Right lobe of liver (tissue), 6 donors: ENCODE data around the gene BCR. TPM values are rescaled to one million over a fixed set of nuclear protein-coding genes. Genes with fewer than 3 reads are reported as not detected.
A peak's percentile ranks its signal among the peaks of the same experiment; 100 is the strongest.

Source experiments
- ATAC-seq, 4 donors: fragments of 200-7000 bp; cut with Tn5 transposase; one replicate each; pipeline ENCODE4 v1.9.1; 2020; ENCODE audit warnings: mild to moderate bottlenecking in 4 of 4, moderate library complexity in 4 of 4
- DNase-seq, 3 donors: peaks; one replicate each; pipeline ENCODE4 v3.0.0-alpha.2; 2020
- H3K27ac ChIP-seq, 3 donors: fragments of 200-600 bp; one replicate each; pipeline ENCODE4 v1.8.0; 2022
- H3K27me3 ChIP-seq, 2 donors: fragments of 200-600 bp; one replicate each; pipeline ENCODE4 v1.8.0; 2022
- H3K36me3 ChIP-seq, 4 donors: fragments of 200-600 bp; sonication (generic) in 1 of 4; one replicate each; pipeline versions ENCODE4 v1.5.1 to v1.8.0; 2017 to 2022; ENCODE audit warnings: control low read depth in 1 of 4
- H3K4me1 ChIP-seq, 4 donors: fragments of 200-600 bp; sonication (generic) in 1 of 4; one replicate each; pipeline versions ENCODE4 v1.5.1 to v1.8.0; 2017 to 2022; ENCODE audit warnings: control low read depth in 1 of 4
- H3K4me3 ChIP-seq, 3 donors: fragments of 200-600 bp; one replicate each; pipeline ENCODE4 v1.8.0; 2022
- H3K9me3 ChIP-seq, 4 donors: fragments of 200-600 bp; sonication (generic) in 1 of 4; one replicate each; pipeline versions ENCODE4 v1.5.1 to v1.8.0; 2017 to 2022; ENCODE audit warnings: control low read depth in 1 of 4
- POLR2A ChIP-seq: fragments of 450-650 bp; IDR thresholded peaks from one replicate; pipeline ENCODE4 v1.6.1; 2017; ENCODE audit warnings: antibody characterized with exemption, mild to moderate bottlenecking
- WGBS: methylation state at CpG from one replicate; pipeline ENCODE4 v1.1.6; 2018; ENCODE audit warnings: low coverage, low lambda C conversion rate; ENCODE audit not compliant: insufficient coverage; ENCODE audit errors: missing lambda C conversion rate; 5-methylcytosine and 5-hydroxymethylcytosine counted together
- intact Hi-C, 2 donors: fragments of 100-400 bp; cut with DNase I; formaldehyde crosslinking; loops; one replicate each; pipeline versions ENCODE4 v1.11.2 to v1.14.1; 2022
- total RNA-seq, 6 experiments: library from RNA; depleted of rRNA in 2 of 6; stranded (reverse); fragments of >200 nt in 2 of 6; fragmentation: NEBNext Ultra II Directional in 3 of 6; extraction: Animal tissue kit (Norgen Biotek cat#: 25700) in 3 of 6; gene quantifications; one replicate each; pipeline versions ENCODE4 v1.1.0 to v1.2.4, GENCODE V29; 2016 to 2023
- TF ChIP-seq, protein P1 (sequence below), 4 donors: fragments of 200-600 bp in 3 of 4; fragments of 450-650 bp in 1 of 4; IDR thresholded peaks; one replicate each; pipeline versions ENCODE4 v1.5.1 to v1.8.0; 2016 to 2022; ENCODE audit warnings: antibody characterized with exemption in 4 of 4, mild to moderate bottlenecking in 2 of 4
- donor health status: DM: no; HTN: yes; CAD: no.
- donor health status: DM: no; HTN: no; CAD: no.
- donor health status: DM: no; HTN: no; CAD: no.
- donor health status: DM: no; HTN: yes; CAD: no.
- donor health status: DM: no; HTN: yes; CAD: no.

The BCR gene
- total RNA-seq, 6 experiments from 2014 or later = 22.7 to 28.8 (median 24.3) TPM

DNA sequence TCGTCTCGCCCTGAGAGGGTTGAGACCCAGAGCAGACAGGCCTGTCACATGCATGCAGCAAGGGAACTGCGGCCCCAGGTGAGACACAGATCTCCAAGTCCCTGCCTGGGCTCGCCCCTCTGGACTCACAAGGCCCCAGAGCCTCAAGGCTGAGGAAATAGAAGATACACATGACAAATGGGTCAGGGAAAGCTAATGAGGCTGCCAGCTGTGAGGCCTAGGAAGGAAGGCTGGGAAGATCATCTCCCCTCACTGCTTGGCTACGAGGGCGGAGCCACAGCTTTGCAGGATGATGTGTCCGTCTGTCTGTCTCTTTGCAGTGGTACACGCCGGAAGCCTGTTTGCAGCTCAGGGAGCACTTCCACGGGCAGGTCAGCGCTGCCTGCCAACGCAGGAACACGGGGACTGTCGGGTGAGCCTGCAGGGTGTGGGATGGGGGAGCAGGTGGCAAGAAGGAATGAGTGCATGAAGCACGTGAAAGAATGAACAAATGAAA lies 30.5 kb upstream of the BCR start:
- H3K36me3 ChIP-seq = no peaks in the 10 kb centered on the region
- H3K4me3 ChIP-seq = no peak overlapping the region
- H3K9me3 ChIP-seq = no peaks in the 10 kb centered on the region
- WGBS = 91% methylated on average over 7 of the region's 15 CpGs
- no peak for TF ChIP-seq POLR2A
- TF ChIP-seq, protein P1, sequence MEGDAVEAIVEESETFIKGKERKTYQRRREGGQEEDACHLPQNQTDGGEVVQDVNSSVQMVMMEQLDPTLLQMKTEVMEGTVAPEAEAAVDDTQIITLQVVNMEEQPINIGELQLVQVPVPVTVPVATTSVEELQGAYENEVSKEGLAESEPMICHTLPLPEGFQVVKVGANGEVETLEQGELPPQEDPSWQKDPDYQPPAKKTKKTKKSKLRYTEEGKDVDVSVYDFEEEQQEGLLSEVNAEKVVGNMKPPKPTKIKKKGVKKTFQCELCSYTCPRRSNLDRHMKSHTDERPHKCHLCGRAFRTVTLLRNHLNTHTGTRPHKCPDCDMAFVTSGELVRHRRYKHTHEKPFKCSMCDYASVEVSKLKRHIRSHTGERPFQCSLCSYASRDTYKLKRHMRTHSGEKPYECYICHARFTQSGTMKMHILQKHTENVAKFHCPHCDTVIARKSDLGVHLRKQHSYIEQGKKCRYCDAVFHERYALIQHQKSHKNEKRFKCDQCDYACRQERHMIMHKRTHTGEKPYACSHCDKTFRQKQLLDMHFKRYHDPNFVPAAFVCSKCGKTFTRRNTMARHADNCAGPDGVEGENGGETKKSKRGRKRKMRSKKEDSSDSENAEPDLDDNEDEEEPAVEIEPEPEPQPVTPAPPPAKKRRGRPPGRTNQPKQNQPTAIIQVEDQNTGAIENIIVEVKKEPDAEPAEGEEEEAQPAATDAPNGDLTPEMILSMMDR (IDR thresholded peaks at IDR 0.05) = no peak
- DNase-seq = no peak
- no peak for ATAC-seq
- peaks cover 0 to 21% (median 7%) of the 10 kb centered on the region in 4 donors for H3K4me1 ChIP-seq
- no peak overlapping the region for H3K27ac ChIP-seq
- intact Hi-C loops = no loop called here
- no peaks in the 10 kb centered on the region for H3K27me3 ChIP-seq

DNA sequence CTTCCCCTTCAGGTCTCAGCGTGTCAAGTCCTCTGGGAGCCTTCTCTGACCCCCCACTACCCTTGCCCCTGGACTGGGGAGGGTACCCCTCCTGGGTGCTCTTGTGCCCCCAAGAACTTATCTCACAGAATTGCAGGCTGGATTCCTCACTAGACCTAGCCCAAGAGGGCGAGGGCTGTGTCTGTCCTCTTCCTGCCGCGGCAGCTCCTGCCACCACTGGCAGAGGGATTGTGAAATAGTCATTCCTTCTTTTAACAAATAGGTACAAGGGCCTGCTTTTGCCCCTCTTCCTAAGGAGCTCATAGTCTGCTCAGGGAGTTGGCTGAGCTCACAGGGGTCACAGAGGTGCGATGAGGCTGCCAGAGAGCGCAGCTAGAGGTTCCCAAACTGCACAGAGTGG lies 29.5 kb upstream of the BCR start:
- H3K27ac ChIP-seq = no peak overlapping the region
- intact Hi-C loops = no loop called here
- H3K4me1 ChIP-seq = peaks cover 0 to 21% (median 7%) of the 10 kb centered on the region in 4 donors
- no peaks in the 10 kb centered on the region for H3K9me3 ChIP-seq
- H3K27me3 ChIP-seq = no peaks in the 10 kb centered on the region
- no peak overlapping the region for H3K4me3 ChIP-seq
- TF ChIP-seq, protein P1 (IDR thresholded peaks at IDR 0.05) = no peak
- TF ChIP-seq POLR2A = no peak
- DNase-seq (no peak), ATAC-seq (peak in 1 of 4 donors; percentile 8)
- WGBS = 36% methylated on average over 4 of the region's 6 CpGs
- no peaks in the 10 kb centered on the region for H3K36me3 ChIP-seq

DNA sequence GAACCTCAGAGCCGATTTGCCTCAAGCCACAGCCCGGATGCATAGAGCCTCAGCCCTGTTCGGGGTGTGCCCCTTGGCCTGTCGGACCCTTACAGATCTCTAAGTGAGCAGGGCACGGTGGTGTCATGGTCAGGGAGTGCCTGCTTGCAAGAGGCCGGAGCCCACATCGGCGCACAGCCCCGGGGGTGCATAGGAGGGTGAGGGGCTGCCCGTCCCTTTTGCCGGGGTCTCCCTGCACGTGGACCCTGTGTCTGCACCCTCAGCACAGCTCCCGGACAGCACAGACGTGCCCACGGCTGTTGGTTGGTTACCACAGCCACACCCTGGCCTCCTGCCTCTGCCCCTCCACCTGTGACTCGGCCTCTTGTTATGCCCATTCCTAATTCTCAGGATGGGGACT lies 28.5 kb upstream of the BCR start:
- no CpG with 5 or more reads among the region's 16 CpGs for WGBS
- no peak for TF ChIP-seq POLR2A
- TF ChIP-seq, protein P1 (IDR thresholded peaks at IDR 0.05) = no peak

DNA sequence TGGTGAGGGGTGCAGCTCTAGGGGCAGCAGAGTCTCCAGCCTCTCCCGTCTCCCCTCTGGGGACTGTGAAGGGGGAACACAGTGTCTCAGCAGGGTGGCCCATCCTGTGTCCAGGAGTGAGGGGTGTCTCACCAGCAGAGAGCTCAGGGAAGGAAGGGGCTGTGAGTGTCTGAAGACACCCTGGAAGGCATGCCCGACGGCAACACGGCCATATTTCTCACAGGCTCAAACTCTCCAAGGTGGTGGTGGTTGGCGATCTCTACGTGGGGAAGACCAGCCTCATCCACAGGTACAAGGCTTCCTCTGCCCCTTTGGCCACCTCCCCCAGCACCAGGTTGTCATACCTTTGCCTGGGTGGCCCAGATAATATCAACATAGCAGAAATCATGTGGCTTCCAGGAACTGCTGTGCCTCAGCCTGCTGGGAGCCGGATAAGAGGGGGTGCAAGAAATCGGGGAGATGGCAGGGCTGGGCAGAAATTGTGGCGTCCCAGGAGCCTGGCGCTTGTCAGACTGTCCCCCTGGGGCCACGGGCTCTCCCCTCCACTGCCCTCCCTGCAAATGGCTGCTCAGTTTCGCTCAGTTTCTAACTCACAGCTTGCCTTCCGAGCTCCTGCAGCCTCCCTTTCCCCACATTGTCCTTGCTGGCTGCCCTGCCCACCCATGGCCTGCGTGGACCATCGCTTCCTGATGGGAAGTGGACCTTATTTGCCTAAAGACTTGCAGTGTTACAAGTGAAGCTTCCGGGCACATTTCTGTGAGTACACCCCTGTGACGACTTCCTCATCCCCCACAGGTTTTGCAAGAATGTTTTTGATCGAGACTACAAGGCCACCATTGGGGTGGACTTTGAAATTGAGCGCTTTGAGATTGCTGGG lies 27.8 kb upstream of the BCR start:
- Histone ChIP-seq H3K4me3 (no peak overlapping the region), H3K27me3 (no peaks in the 10 kb centered on the region), H3K36me3 (no peaks in the 10 kb centered on the region), H3K9me3 (no peaks in the 10 kb centered on the region), H3K4me1 (peaks cover 0 to 19% (median 5%) of the 10 kb centered on the region in 4 donors), H3K27ac (peak overlapping the region in 1 of 3 donors; percentile 19)
- ATAC-seq (no peak), DNase-seq (no peak)
- intact Hi-C loops = no loop called here
- 72% methylated on average over 10 of the region's 19 CpGs for WGBS
- no peak for TF ChIP-seq POLR2A
- TF ChIP-seq, protein P1 (IDR thresholded peaks at IDR 0.05) = no peak

More for the DNA sequence above, 28.5 kb upstream of the BCR start:
- no peaks in the 10 kb centered on the region for H3K27me3 ChIP-seq
- no peak overlapping the region for H3K4me3 ChIP-seq
- ATAC-seq (no peak), DNase-seq (no peak)
- H3K27ac ChIP-seq = no peak overlapping the region
- intact Hi-C loops = no loop called here
- no peaks in the 10 kb centered on the region for H3K9me3 ChIP-seq
- H3K4me1 ChIP-seq = peaks cover 0 to 20% (median 7%) of the 10 kb centered on the region in 4 donors
- H3K36me3 ChIP-seq = no peaks in the 10 kb centered on the region
